Smooth muscle cell of the brain vasculature (primary cell): ENCODE results near the gene CARS1.

Experiments
- DNase-seq: peaks from one replicate; pipeline ENCODE4 v3.0.0-alpha.2; 2012; ENCODE audit warnings: low read depth, low spot score

The CARS1 gene

GRCh38 chr11:2992234-2992996, 64.8 kb downstream of the CARS1 start, which contains the start of gene NAP1L4:
Gene NAP1L4, minus strand, starts transcription at chr11:2992329. Its CDS starts 13,109 bp downstream, at chr11:2979220.
- DNase-seq, result peak; percentile 96

- no peak for DNase-seq
Measured at GRCh38 chr11:2991452-2992233, 65.6 kb downstream of the CARS1 start.

GRCh38 chr11:2990617-2991451, 66.4 kb downstream of the CARS1 start:
- no peak for DNase-seq

GRCh38 chr11:2989551-2989950, 67.7 kb downstream of the CARS1 start:
- DNase-seq, result no peak

GRCh38 chr11:2989006-2989405, 68.2 kb downstream of the CARS1 start:
- no peak for DNase-seq

- DNase-seq, result no peak
Measured at GRCh38 chr11:2987881-2988861, 69.1 kb downstream of the CARS1 start.

- no peak for DNase-seq
Measured at GRCh38 chr11:2983908-2984307, 73.3 kb downstream of the CARS1 start.

- no peak for DNase-seq
Measured at GRCh38 chr11:2982214-2982613, 75.0 kb downstream of the CARS1 start.

GRCh38 chr11:2981130-2981529, 76.1 kb downstream of the CARS1 start:
- DNase-seq, result no peak

- no peak for DNase-seq
Measured at GRCh38 chr11:2980168-2980840, 76.9 kb downstream of the CARS1 start.

GRCh38 chr11:2977113-2977512, 80.1 kb downstream of the CARS1 start:
- DNase-seq, result no peak

- DNase-seq, result no peak
Measured at GRCh38 chr11:2976294-2977063, 80.7 kb downstream of the CARS1 start.

- DNase-seq, result no peak
Measured at GRCh38 chr11:2975594-2975993, 81.6 kb downstream of the CARS1 start.

GRCh38 chr11:2974272-2974671, 83.0 kb downstream of the CARS1 start:
- DNase-seq, result no peak

- DNase-seq, result no peak
Measured at GRCh38 chr11:2968341-2968900, 88.8 kb downstream of the CARS1 start.

GRCh38 chr11:2964782-2965181, 92.4 kb downstream of the CARS1 start:
- DNase-seq, result no peak

- no peak for DNase-seq
Measured at GRCh38 chr11:2963761-2964160, 93.5 kb downstream of the CARS1 start.

GRCh38 chr11:2963112-2963754, 94.0 kb downstream of the CARS1 start:
- DNase-seq, result no peak

- DNase-seq, result no peak
Measured at GRCh38 chr11:2961080-2961479, 96.1 kb downstream of the CARS1 start.
